Measurements from ENCODE around the gene BBS7.

The BBS7 gene

DNA sequence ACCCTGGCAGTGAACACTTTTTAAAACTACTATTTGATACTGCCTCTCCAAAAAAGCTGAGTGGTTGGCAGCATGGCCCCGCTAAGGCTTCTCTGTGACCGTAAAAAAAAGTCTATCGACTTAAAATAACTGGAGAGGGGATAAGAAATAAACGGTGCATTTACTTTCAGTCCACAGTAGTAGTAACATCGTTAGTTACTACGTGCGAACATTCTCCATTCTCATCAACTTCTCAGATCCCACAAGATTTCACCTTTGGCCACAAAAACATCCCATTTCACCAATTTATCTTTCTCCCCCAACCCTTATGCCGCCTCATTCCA lies 69.7 kb downstream of the BBS7 start:
- Histone ChIP-seq H3K23ac (ENCODE audit: low read length) (no peak overlapping the region), H3K36me3 (ENCODE audit: control insufficient read depth in 1 of 2, insufficient read depth in 2 of 2, low read length in 2 of 2) (peaks cover 5 to 7% of the 10 kb centered on the region in 2 experiments), H3K14ac (ENCODE audit: low read length) (peak overlapping the region; percentile 75), H3K79me2 (ENCODE audit: control insufficient read depth, insufficient read depth, low read length, poor library complexity) (peaks cover 3% of the 10 kb centered on the region), H2AFZ (ENCODE audit: insufficient read depth, low read length, poor library complexity) (peak overlapping the region; percentile 95), H3K79me1 (ENCODE audit: low read length) (peaks cover 6% of the 10 kb centered on the region), H2BK120ac (ENCODE audit: insufficient read depth, low read length, poor library complexity) (no peak overlapping the region), H3K27ac (ENCODE audit: low read depth, low read length) (no peak overlapping the region), H3K9ac (ENCODE audit: low read length) (peak overlapping the region; percentile 73), H2BK12ac (ENCODE audit: low read length) (no peak overlapping the region), H2AK5ac (ENCODE audit: low read length) (no peak overlapping the region), H3K4me1 (ENCODE audit: control insufficient read depth in 1 of 2, insufficient read depth in 2 of 2, low read length in 2 of 2) (peaks cover 1 to 2% of the 10 kb centered on the region in 2 experiments), H4K8ac (ENCODE audit: low read depth, low read length) (peak overlapping the region; percentile 96), H3K27me3 (ENCODE audit: insufficient read depth, low read length) (no peaks in the 10 kb centered on the region), H3K9me3 (ENCODE audit: insufficient read depth, low read depth, low read length) (no peaks in the 10 kb centered on the region), H3K18ac (ENCODE audit: low read length) (no peak overlapping the region), H3K4me3 (ENCODE audit: low read depth, low read length) (peak overlapping the region; percentile 62), H3K4ac (ENCODE audit: low read depth, low read length) (peak overlapping the region; percentile 37), H4K91ac (ENCODE audit: low read depth, low read length) (peak overlapping the region; percentile 80), H4K12ac (ENCODE audit: low read depth, low read length) (peak overlapping the region; percentile 99), H3K4me2 (ENCODE audit: low read length) (peak overlapping the region; percentile 84), H2BK5ac (ENCODE audit: low read depth, low read length, poor library complexity) (peak overlapping the region; percentile 52)
- DNase-seq = no peak
- 100% methylated on average over 1 of the region's 8 CpGs for WGBS (ENCODE audit: extremely low coverage, insufficient coverage, insufficient read length)

DNA sequence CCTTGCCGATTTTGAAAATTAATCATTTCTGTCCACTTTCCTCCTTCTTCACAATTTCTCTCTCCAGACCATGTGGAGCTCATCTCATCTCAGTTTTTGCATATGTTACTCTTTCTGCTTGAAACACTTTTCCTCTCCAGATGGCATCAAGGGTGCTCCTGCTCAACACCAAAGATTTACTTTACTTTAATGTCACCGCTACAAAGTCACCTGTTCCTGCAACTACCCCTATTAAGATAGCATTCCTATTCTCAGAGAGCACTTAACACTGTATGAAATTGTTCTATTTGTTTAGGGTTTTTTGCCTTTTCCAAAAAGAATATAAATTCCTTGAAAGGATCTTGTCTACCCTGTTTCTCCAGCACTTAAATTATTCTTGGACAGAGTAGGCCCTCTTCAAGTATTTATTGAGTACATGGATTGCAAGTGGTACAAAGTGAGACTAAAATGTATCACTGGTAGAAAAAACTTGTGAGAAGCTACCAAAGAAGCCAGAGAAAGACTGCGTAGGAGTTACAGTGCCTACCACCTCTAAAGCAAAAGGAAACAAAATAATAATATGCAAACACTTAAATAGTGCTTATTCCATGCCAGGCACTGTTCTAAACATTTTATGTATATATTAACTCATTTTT lies 70.3 kb downstream of the BBS7 start:
- H3K18ac ChIP-seq (ENCODE audit: low read length) = no peak overlapping the region
- no peak overlapping the region for H4K8ac ChIP-seq (ENCODE audit: low read depth, low read length)
- H3K4me1 ChIP-seq (ENCODE audit: control insufficient read depth in 1 of 2, insufficient read depth in 2 of 2, low read length in 2 of 2) = peaks cover 1 to 2% of the 10 kb centered on the region in 2 experiments
- H3K14ac ChIP-seq (ENCODE audit: low read length) = no peak overlapping the region
- H3K9me3 ChIP-seq (ENCODE audit: insufficient read depth, low read depth, low read length) = no peaks in the 10 kb centered on the region
- no CpG with 5 or more reads among the region's 3 CpGs for WGBS (ENCODE audit: extremely low coverage, insufficient coverage, insufficient read length)
- no peak overlapping the region for H2AK5ac ChIP-seq (ENCODE audit: low read length)
- no peak for DNase-seq
- H4K91ac ChIP-seq (ENCODE audit: low read depth, low read length) = no peak overlapping the region
- H3K4ac ChIP-seq (ENCODE audit: low read depth, low read length) = no peak overlapping the region
- no peak overlapping the region for H4K12ac ChIP-seq (ENCODE audit: low read depth, low read length)
- peaks cover 6% of the 10 kb centered on the region for H3K79me1 ChIP-seq (ENCODE audit: low read length)
- no peak overlapping the region for H2BK12ac ChIP-seq (ENCODE audit: low read length)
- no peak overlapping the region for H2BK120ac ChIP-seq (ENCODE audit: insufficient read depth, low read length, poor library complexity)
- peaks cover 3% of the 10 kb centered on the region for H3K79me2 ChIP-seq (ENCODE audit: control insufficient read depth, insufficient read depth, low read length, poor library complexity)
- H3K27me3 ChIP-seq (ENCODE audit: insufficient read depth, low read length) = no peaks in the 10 kb centered on the region
- no peak overlapping the region for H3K4me3 ChIP-seq (ENCODE audit: low read depth, low read length)
- no peak overlapping the region for H3K23ac ChIP-seq (ENCODE audit: low read length)
- H3K4me2 ChIP-seq (ENCODE audit: low read length) = no peak overlapping the region
- H2AFZ ChIP-seq (ENCODE audit: insufficient read depth, low read length, poor library complexity) = no peak overlapping the region
- no peak overlapping the region for H3K9ac ChIP-seq (ENCODE audit: low read length)
- H3K36me3 ChIP-seq (ENCODE audit: control insufficient read depth in 1 of 2, insufficient read depth in 2 of 2, low read length in 2 of 2) = peaks cover 5 to 7% of the 10 kb centered on the region in 2 experiments
- no peak overlapping the region for H3K27ac ChIP-seq (ENCODE audit: low read depth, low read length)
- no peak overlapping the region for H2BK5ac ChIP-seq (ENCODE audit: low read depth, low read length, poor library complexity)

DNA sequence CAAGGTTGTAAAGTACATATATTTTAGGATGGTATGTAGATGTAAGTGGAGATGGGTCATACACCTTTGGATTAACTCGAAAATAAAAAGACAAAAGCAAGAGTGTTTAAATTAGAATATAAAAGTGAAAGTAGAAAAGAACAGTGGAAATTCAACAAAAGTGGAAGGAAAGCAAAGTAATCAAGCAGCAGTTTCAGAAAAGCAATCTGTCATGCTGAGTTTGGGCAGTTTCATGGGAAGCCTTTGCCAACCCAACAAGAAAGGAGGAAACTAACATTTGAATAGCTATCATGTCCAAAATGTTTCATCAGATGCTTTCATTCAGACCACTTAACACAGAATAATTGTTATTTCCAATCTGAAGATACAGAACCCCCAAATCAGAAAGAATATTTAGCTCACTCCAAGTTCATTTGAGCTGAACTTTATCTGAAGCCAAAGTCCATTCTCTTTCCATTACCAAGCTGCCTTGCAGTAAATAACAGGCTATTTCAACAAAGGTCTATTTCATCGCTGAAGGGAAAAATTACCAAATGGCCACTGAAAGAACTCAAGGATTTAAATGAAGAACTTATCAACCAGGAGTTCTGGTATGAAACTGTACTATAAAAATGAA lies 71.0 kb downstream of the BBS7 start:
- Histone ChIP-seq H2AK5ac (ENCODE audit: low read length) (no peak overlapping the region), H4K12ac (ENCODE audit: low read depth, low read length) (no peak overlapping the region)

DNA sequence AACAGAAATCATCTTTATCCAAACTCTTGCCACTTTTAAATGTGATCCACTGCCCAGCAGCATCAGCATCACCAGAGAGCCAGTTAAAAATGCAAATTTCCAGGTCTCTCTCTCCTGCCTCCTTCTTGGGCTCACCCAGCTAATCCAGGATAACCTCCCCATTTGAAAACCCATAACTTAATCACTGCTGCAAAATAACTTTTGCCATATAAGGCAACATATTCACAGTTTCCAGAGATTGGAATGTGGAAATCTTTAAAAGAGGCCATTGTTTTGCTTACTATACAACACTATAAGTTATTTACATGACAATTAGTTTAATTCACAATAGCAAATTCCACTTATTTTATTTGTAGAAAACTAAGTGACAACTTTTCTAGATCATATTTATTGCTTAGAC lies 74.0 kb downstream of the BBS7 start:
- Histone ChIP-seq H3K9ac (ENCODE audit: low read length) (no peak overlapping the region), H3K14ac (ENCODE audit: low read length) (no peak overlapping the region), H3K27ac (ENCODE audit: low read depth, low read length) (no peak overlapping the region), H3K27me3 (ENCODE audit: insufficient read depth, low read length) (no peaks in the 10 kb centered on the region), H3K4me3 (ENCODE audit: low read depth, low read length) (no peak overlapping the region), H3K4ac (ENCODE audit: low read depth, low read length) (no peak overlapping the region), H3K18ac (ENCODE audit: low read length) (no peak overlapping the region), H3K9me3 (ENCODE audit: insufficient read depth, low read depth, low read length) (no peaks in the 10 kb centered on the region), H3K4me1 (ENCODE audit: control insufficient read depth in 1 of 2, insufficient read depth in 2 of 2, low read length in 2 of 2) (peaks cover 1 to 2% of the 10 kb centered on the region in 2 experiments), H4K91ac (ENCODE audit: low read depth, low read length) (no peak overlapping the region), H4K12ac (ENCODE audit: low read depth, low read length) (no peak overlapping the region), H3K79me1 (ENCODE audit: low read length) (peaks cover 4% of the 10 kb centered on the region), H3K36me3 (ENCODE audit: control insufficient read depth in 1 of 2, insufficient read depth in 2 of 2, low read length in 2 of 2) (no peaks in the 10 kb centered on the region), H4K8ac (ENCODE audit: low read depth, low read length) (no peak overlapping the region), H2BK120ac (ENCODE audit: insufficient read depth, low read length, poor library complexity) (no peak overlapping the region), H2BK5ac (ENCODE audit: low read depth, low read length, poor library complexity) (no peak overlapping the region), H3K4me2 (ENCODE audit: low read length) (no peak overlapping the region), H3K79me2 (ENCODE audit: control insufficient read depth, insufficient read depth, low read length, poor library complexity) (peaks cover 1% of the 10 kb centered on the region), H3K23ac (ENCODE audit: low read length) (no peak overlapping the region), H2AK5ac (ENCODE audit: low read length) (no peak overlapping the region), H2AFZ (ENCODE audit: insufficient read depth, low read length, poor library complexity) (no peak overlapping the region), H2BK12ac (ENCODE audit: low read length) (no peak overlapping the region)
- no peak for DNase-seq

More for the DNA sequence above, 71.0 kb downstream of the BBS7 start:
- Histone ChIP-seq H2AFZ (ENCODE audit: insufficient read depth, low read length, poor library complexity) (no peak overlapping the region), H3K18ac (ENCODE audit: low read length) (no peak overlapping the region), H3K4me1 (ENCODE audit: control insufficient read depth in 1 of 2, insufficient read depth in 2 of 2, low read length in 2 of 2) (peaks cover 1 to 2% of the 10 kb centered on the region in 2 experiments), H3K27me3 (ENCODE audit: insufficient read depth, low read length) (no peaks in the 10 kb centered on the region), H3K27ac (ENCODE audit: low read depth, low read length) (no peak overlapping the region), H4K91ac (ENCODE audit: low read depth, low read length) (no peak overlapping the region), H3K36me3 (ENCODE audit: control insufficient read depth in 1 of 2, insufficient read depth in 2 of 2, low read length in 2 of 2) (peaks cover 5% of the 10 kb centered on the region in 2 experiments), H3K4me2 (ENCODE audit: low read length) (no peak overlapping the region), H3K9me3 (ENCODE audit: insufficient read depth, low read depth, low read length) (no peaks in the 10 kb centered on the region), H3K9ac (ENCODE audit: low read length) (no peak overlapping the region), H4K8ac (ENCODE audit: low read depth, low read length) (no peak overlapping the region), H3K14ac (ENCODE audit: low read length) (no peak overlapping the region), H3K79me1 (ENCODE audit: low read length) (peaks cover 6% of the 10 kb centered on the region), H3K79me2 (ENCODE audit: control insufficient read depth, insufficient read depth, low read length, poor library complexity) (peaks cover 3% of the 10 kb centered on the region), H3K4ac (ENCODE audit: low read depth, low read length) (no peak overlapping the region), H3K23ac (ENCODE audit: low read length) (no peak overlapping the region), H2BK120ac (ENCODE audit: insufficient read depth, low read length, poor library complexity) (no peak overlapping the region), H2BK12ac (ENCODE audit: low read length) (no peak overlapping the region), H2BK5ac (ENCODE audit: low read depth, low read length, poor library complexity) (no peak overlapping the region), H3K4me3 (ENCODE audit: low read depth, low read length) (no peak overlapping the region)
- no CpG with 5 or more reads among the region's 2 CpGs for WGBS (ENCODE audit: extremely low coverage, insufficient coverage, insufficient read length)
- DNase-seq = no peak
